ENCODE results near the gene SUGP1. TPM values are rescaled to one million over a fixed set of nuclear protein-coding genes. Genes with fewer than 3 reads are reported as not detected.

SUGP1 gene
- total and polyA plus RNA-seq, 2 of the 13 experiments (the other 11 are each of a cell fraction or from before 2014, with no cell fraction given), result 21.6 to 25.9 TPM

DNA sequence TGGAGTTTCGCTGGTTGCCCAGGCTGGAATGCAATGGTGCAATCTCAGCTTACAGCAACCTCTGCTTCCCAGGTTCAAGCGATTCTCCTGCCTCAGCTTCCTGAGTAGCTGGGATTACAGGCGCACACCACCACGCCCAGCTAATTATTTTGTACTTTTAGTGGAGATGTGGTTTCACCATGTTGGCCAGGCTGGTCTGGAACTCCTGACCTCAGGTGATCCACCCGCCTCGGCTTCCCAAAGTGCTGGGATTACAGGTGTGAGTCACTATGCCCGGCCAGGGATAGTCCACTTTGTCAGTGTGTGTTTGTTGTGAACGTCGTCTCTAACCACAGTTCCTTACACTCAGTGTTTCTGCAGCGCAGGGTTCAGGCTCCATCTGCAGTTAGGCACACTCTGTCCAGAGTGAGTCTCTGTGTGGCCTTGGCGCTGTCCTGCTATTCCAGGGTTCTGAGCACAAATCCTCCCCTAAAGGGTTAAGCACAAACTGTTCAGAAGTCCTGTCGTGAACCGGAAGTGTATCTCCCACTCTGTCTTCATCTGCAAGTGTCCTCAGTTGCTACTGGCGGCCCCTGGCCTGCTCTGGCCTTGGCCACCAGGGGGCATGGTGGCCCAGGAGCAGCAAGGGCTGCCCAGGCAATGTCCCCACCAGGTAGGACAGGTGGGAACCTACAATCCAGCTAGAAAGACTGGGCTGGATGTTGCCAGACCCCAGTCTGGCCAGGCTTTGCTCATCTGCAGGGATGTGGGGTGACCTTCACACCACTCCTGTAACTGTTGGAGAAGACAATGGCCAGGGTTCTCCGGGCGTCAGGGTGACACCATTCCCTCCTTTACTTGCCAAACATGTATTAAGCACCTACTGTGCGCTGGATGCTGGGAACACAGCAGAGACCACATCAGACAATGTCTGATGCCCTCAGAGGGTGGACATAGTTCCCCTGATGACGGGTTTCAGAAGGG, 46.4 kb upstream of the SUGP1 start (continued):
- TF ChIP-seq, protein P1, sequence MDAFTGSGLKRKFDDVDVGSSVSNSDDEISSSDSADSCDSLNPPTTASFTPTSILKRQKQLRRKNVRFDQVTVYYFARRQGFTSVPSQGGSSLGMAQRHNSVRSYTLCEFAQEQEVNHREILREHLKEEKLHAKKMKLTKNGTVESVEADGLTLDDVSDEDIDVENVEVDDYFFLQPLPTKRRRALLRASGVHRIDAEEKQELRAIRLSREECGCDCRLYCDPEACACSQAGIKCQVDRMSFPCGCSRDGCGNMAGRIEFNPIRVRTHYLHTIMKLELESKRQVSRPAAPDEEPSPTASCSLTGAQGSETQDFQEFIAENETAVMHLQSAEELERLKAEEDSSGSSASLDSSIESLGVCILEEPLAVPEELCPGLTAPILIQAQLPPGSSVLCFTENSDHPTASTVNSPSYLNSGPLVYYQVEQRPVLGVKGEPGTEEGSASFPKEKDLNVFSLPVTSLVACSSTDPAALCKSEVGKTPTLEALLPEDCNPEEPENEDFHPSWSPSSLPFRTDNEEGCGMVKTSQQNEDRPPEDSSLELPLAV (CRISPR knock-in tag; conservative IDR thresholded peaks at IDR 0.05; ENCODE audit: low read depth), result no peak
- TF ChIP-seq HCFC1 (IDR thresholded peaks at IDR 0.05; ENCODE audit: low read depth, low read length) (peak; percentile 52; the same call in 1 of the 2 replicates), TCF12 (IDR thresholded peaks at IDR 0.05) (no peak), TCF12 (CRISPR knock-in tag; IDR thresholded peaks at IDR 0.05) (no peak), ZNF354B (CRISPR knock-in tag; IDR thresholded peaks at IDR 0.05) (no peak), MIER2 (CRISPR knock-in tag; IDR thresholded peaks at IDR 0.05) (peak; percentile 73; the same call in 1 of the 2 replicates), BORCS8-MEF2B (CRISPR knock-in tag; IDR thresholded peaks at IDR 0.05) (peak; percentile 69), ISL2 (CRISPR knock-in tag; IDR thresholded peaks at IDR 0.05) (peak; percentile 37; the same call in 1 of the 2 replicates), PRMT3 (CRISPR knock-in tag; IDR thresholded peaks at IDR 0.05; ENCODE audit: borderline replicate concordance, low read depth) (no peak), MBD4 (IDR thresholded peaks at IDR 0.05; ENCODE audit: borderline replicate concordance, low read length) (no peak), SAP130 (CRISPR knock-in tag; IDR thresholded peaks at IDR 0.05; ENCODE audit: low read depth) (peak; percentile 94), ZMYM2 (CRISPR knock-in tag; IDR thresholded peaks at IDR 0.05) (peak; percentile 76; the same call in 1 of the 2 replicates), NPAS2 (CRISPR knock-in tag; IDR thresholded peaks at IDR 0.05; ENCODE audit: borderline replicate concordance) (no peak), ZNF569 (CRISPR knock-in tag; IDR thresholded peaks at IDR 0.05; ENCODE audit: borderline replicate concordance) (no peak), ISX (CRISPR knock-in tag; conservative IDR thresholded peaks at IDR 0.05) (no peak), KDM6A (CRISPR knock-in tag; IDR thresholded peaks at IDR 0.05; ENCODE audit: low read depth) (no peak)
- TF ChIP-seq, protein P2, sequence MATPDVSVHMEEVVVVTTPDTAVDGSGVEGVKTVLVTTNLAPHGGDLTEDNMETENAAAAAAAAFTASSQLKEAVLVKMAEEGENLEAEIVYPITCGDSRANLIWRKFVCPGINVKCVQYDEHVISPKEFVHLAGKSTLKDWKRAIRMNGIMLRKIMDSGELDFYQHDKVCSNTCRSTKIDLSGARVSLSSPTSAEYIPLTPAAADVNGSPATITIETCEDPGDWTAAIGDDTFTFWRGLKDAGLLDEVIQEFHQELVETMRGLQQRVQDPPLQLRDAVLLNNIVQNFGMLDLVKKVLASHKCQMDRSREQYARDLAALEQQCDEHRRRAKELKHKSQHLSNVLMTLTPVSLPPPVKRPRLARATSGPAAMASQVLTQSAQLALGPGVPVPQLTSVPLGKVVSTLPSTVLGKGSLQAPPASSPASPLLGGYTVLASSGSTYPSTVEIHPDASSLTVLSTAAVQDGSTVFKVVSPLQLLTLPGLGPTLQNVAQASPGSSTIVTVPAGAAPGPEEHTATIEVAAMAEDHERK (CRISPR knock-in tag; IDR thresholded peaks at IDR 0.05; ENCODE audit: low read depth), result no peak
- TF ChIP-seq, protein P3, sequence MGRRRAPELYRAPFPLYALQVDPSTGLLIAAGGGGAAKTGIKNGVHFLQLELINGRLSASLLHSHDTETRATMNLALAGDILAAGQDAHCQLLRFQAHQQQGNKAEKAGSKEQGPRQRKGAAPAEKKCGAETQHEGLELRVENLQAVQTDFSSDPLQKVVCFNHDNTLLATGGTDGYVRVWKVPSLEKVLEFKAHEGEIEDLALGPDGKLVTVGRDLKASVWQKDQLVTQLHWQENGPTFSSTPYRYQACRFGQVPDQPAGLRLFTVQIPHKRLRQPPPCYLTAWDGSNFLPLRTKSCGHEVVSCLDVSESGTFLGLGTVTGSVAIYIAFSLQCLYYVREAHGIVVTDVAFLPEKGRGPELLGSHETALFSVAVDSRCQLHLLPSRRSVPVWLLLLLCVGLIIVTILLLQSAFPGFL (CRISPR knock-in tag; IDR thresholded peaks at IDR 0.05), result no peak
- TF ChIP-seq, protein P4, sequence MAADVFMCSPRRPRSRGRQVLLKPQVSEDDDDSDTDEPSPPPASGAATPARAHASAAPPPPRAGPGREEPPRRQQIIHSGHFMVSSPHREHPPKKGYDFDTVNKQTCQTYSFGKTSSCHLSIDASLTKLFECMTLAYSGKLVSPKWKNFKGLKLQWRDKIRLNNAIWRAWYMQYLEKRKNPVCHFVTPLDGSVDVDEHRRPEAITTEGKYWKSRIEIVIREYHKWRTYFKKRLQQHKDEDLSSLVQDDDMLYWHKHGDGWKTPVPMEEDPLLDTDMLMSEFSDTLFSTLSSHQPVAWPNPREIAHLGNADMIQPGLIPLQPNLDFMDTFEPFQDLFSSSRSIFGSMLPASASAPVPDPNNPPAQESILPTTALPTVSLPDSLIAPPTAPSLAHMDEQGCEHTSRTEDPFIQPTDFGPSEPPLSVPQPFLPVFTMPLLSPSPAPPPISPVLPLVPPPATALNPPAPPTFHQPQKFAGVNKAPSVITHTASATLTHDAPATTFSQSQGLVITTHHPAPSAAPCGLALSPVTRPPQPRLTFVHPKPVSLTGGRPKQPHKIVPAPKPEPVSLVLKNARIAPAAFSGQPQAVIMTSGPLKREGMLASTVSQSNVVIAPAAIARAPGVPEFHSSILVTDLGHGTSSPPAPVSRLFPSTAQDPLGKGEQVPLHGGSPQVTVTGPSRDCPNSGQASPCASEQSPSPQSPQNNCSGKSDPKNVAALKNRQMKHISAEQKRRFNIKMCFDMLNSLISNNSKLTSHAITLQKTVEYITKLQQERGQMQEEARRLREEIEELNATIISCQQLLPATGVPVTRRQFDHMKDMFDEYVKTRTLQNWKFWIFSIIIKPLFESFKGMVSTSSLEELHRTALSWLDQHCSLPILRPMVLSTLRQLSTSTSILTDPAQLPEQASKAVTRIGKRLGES (CRISPR knock-in tag; IDR thresholded peaks at IDR 0.05; ENCODE audit: borderline replicate concordance), result no peak
